Measurements from ENCODE around the gene SERPINB1.
"Not testable (repeated sequence)": the region's sequence is repeated elsewhere in the genome, so short reads cannot be mapped to it uniquely, and the experiment has no call there.

DNA sequence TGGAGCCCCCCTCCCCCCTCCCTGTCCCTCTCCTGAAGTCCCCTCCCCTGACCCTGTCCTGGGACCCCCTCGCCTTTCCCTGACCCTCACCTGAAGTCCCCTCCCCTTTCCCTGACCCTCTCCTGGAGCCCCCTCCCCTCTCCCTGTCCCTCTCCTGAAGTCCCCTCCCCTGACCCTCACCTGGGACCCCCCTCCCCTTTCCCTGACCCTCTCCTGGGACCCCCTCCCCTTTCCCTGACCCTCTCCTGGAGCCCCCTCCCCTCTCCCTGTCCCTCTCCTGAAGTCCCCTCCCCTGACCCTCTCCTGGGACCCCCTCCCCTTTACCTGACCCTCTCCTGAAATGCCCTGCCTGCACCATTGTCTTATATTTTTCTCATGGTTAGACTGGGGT is 11.7 kb upstream of the SERPINB1 start:
- TF ChIP-seq EZH2 (IDR thresholded peaks at IDR 0.05; ENCODE audit: borderline replicate concordance, low read depth, low read length, severe bottlenecking), result not testable (repeated sequence)
- TF ChIP-seq, protein P1, sequence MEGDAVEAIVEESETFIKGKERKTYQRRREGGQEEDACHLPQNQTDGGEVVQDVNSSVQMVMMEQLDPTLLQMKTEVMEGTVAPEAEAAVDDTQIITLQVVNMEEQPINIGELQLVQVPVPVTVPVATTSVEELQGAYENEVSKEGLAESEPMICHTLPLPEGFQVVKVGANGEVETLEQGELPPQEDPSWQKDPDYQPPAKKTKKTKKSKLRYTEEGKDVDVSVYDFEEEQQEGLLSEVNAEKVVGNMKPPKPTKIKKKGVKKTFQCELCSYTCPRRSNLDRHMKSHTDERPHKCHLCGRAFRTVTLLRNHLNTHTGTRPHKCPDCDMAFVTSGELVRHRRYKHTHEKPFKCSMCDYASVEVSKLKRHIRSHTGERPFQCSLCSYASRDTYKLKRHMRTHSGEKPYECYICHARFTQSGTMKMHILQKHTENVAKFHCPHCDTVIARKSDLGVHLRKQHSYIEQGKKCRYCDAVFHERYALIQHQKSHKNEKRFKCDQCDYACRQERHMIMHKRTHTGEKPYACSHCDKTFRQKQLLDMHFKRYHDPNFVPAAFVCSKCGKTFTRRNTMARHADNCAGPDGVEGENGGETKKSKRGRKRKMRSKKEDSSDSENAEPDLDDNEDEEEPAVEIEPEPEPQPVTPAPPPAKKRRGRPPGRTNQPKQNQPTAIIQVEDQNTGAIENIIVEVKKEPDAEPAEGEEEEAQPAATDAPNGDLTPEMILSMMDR (IDR thresholded peaks at IDR 0.05; ENCODE audit: borderline replicate concordance, extremely low read depth, low read length, poor library complexity, severe bottlenecking), result not testable (repeated sequence)
